ENCODE results near the gene HIVEP3.

- TF ChIP-seq CEBPB (IDR thresholded peaks at IDR 0.05; ENCODE audit: borderline replicate concordance, low read depth, low read length) (no peak), PTBP1 (IDR thresholded peaks at IDR 0.05; ENCODE audit: low read depth, low read length, poor library complexity, severe bottlenecking) (no peak), CTCF (CRISPR knock-in tag; IDR thresholded peaks at IDR 0.05) (no peak), ZNF251 (CRISPR knock-in tag; IDR thresholded peaks at IDR 0.05) (no peak)
Observed at GRCh38 chr1:41819843-41820242, 98.9 kb downstream of the HIVEP3 start.

Data from HepG2 (cell line).